ENCODE data around the gene EPHA10.

Gene EPHA10

GRCh38 chr1:37734629-37735591 lies 30.0 kb downstream of the EPHA10 start:
- DNase-seq (ENCODE audit: low read depth in 3 of 3) = no peak

GRCh38 chr1:37732111-37732780 lies 32.7 kb downstream of the EPHA10 start:
- DNase-seq (ENCODE audit: low read depth in 3 of 3) = no peak

GRCh38 chr1:37731312-37732019 lies 33.5 kb downstream of the EPHA10 start:
- no peak for DNase-seq (ENCODE audit: low read depth in 3 of 3)

- DNase-seq (ENCODE audit: low read depth in 3 of 3) = no peak
Measured at GRCh38 chr1:37730376-37730775, 34.5 kb downstream of the EPHA10 start.

GRCh38 chr1:37728416-37728815 lies 36.5 kb downstream of the EPHA10 start:
- no peak for DNase-seq (ENCODE audit: low read depth in 3 of 3)

GRCh38 chr1:37726751-37727585 lies 38.0 kb downstream of the EPHA10 start:
- no peak for DNase-seq (ENCODE audit: low read depth in 3 of 3)

- no peak for DNase-seq (ENCODE audit: low read depth in 3 of 3)
Measured at GRCh38 chr1:37725851-37726613, 38.9 kb downstream of the EPHA10 start.

- DNase-seq (ENCODE audit: low read depth in 3 of 3) = no peak
Measured at GRCh38 chr1:37724575-37724974, 40.3 kb downstream of the EPHA10 start.

- no peak for DNase-seq (ENCODE audit: low read depth in 3 of 3)
Measured at GRCh38 chr1:37723390-37724078, 41.4 kb downstream of the EPHA10 start.

- no peak for DNase-seq (ENCODE audit: low read depth in 3 of 3)
Measured at GRCh38 chr1:37723072-37723389, 41.9 kb downstream of the EPHA10 start.

GRCh38 chr1:37722181-37723071 lies 42.5 kb downstream of the EPHA10 start:
- no peak for DNase-seq (ENCODE audit: low read depth in 3 of 3)

- no peak for DNase-seq (ENCODE audit: low read depth in 3 of 3)
Measured at GRCh38 chr1:37721565-37721964, 43.4 kb downstream of the EPHA10 start.

GRCh38 chr1:37720231-37721130 lies 44.4 kb downstream of the EPHA10 start:
- DNase-seq (ENCODE audit: low read depth in 3 of 3) = no peak

- no peak for DNase-seq (ENCODE audit: low read depth in 3 of 3)
Measured at GRCh38 chr1:37719572-37720195, 45.2 kb downstream of the EPHA10 start.

- DNase-seq (ENCODE audit: low read depth in 3 of 3) = no peak
Measured at GRCh38 chr1:37718901-37719571, 45.9 kb downstream of the EPHA10 start.

GRCh38 chr1:37718181-37718900 lies 46.6 kb downstream of the EPHA10 start:
- no peak for DNase-seq (ENCODE audit: low read depth in 3 of 3)

Measured in stimulated activated CD4-positive, alpha-beta T cell treated with anti-CD3 and anti-CD28 coated beads, TNF-alpha, amount 100 ng/mL, for 48 hours (primary cell).